ENCODE results near the gene MIS18A.

DNA sequence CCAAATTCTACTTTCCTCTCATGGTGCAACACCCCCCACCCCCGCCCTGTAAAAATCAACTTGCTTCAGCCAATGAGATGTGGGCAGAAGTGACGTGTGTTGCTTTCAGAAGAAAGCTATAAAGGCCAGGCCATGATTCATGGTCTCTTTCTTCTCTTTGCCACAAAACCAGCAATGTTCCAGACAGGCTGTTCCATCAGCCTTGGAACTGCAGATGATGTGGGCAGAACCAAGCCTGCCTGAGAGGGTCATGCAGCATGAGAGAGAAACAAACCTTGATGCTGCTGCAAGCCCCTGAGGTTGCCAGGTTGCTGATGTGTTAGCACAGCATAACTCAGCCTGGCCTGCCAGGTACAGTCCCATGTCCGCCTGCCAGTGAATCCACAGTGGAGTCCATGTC is 41.8 kb downstream of the MIS18A start:
- TF ChIP-seq POLR2A (IDR thresholded peaks at IDR 0.05; ENCODE audit: low read depth, low read length) (no peak), EZH2 (IDR thresholded peaks at IDR 0.05; ENCODE audit: borderline replicate concordance, control insufficient read depth, low read depth, low read length) (no peak), BHLHE40 (IDR thresholded peaks at IDR 0.05; ENCODE audit: borderline replicate concordance in 1 of 2, low read depth in 2 of 2, low read length in 1 of 2) (no peak), HDGF (IDR thresholded peaks at IDR 0.05) (no peak)
